PC-3 (cell line): ENCODE data around the gene SLC25A21. TPM values are rescaled to one million over a fixed set of nuclear protein-coding genes. Genes with fewer than 3 reads are reported as not detected.

Source experiments
- ATAC-seq: fragments of 200-7000 bp; cut with Tn5 transposase; 2 replicates; pipeline ENCODE4 v1.9.1; 2020; ENCODE audit warnings: mild to moderate bottlenecking, moderate library complexity
- BruUV-seq: library from RNA; stranded (reverse); fragments of 400-500 nt; replicated peaks from 2 replicates; lab custom pipeline; 2021; lab: Mats Ljungman, UMichigan
- CTCF ChIA-PET: fragments of 300-600 bp; sonication (Branson Sonifier 250); formaldehyde crosslinking; loops from one replicate; lab custom pipeline; 2022; ENCODE audit warnings: antibody characterized with exemption; lab: Charles Lee
- POLR2A ChIA-PET: fragments of 300-600 bp; sonication (Branson Sonifier 250); formaldehyde crosslinking; loops from one replicate; lab custom pipeline; 2022; ENCODE audit warnings: antibody characterized with exemption; ENCODE audit not compliant: unreplicated experiment; lab: Charles Lee
- DNase-seq: peaks from one replicate; pipeline ENCODE4 v3.0.0-alpha.2; 2015
- H2AFZ ChIP-seq: fragments of 300-600 bp; sonication (generic); 2 replicates; pipeline ENCODE4 v1.6.0; 2016; ENCODE audit warnings: antibody characterized with exemption, low read length
- H3F3A ChIP-seq: fragments of 300-600 bp; sonication (generic); one replicate; pipeline ENCODE4 v1.6.0; 2017; ENCODE audit warnings: antibody characterized with exemption, low read length, control low read depth, mild to moderate bottlenecking; ENCODE audit not compliant: unreplicated experiment
- H3K27ac ChIP-seq: fragments of 300-600 bp; sonication (generic); 2 replicates; pipeline ENCODE4 v1.5.1; 2016; ENCODE audit warnings: mild to moderate bottlenecking, low read length
- H3K27me3 ChIP-seq: fragments of 300-600 bp; sonication (generic); 2 replicates; pipeline ENCODE4 v1.6.1; 2016; ENCODE audit warnings: low read length, mixed read lengths
- H3K36me3 ChIP-seq: fragments of 300-600 bp; sonication (generic); 2 replicates; pipeline ENCODE4 v1.6.1; 2016; ENCODE audit warnings: low read depth, mixed run types, low read length, mixed read lengths
- H3K4me1 ChIP-seq: fragments of 300-600 bp; sonication (generic); 2 replicates; pipeline ENCODE4 v1.5.1; 2016; ENCODE audit warnings: low read length; ENCODE audit not compliant: insufficient read depth
- H3K4me2 ChIP-seq: fragments of 300-600 bp; sonication (generic); 2 replicates; pipeline ENCODE4 v1.6.0; 2016; ENCODE audit warnings: low read length
- H3K4me3 ChIP-seq: fragments of 300-600 bp; sonication (generic); 2 replicates; pipeline ENCODE4 v1.5.1; 2016; ENCODE audit warnings: mild to moderate bottlenecking, low read length, mixed read lengths
- H3K79me2 ChIP-seq: fragments of 300-600 bp; sonication (generic); 2 replicates; pipeline ENCODE4 v1.6.1; 2017; ENCODE audit warnings: low read length, mixed read lengths
- H3K9ac ChIP-seq: fragments of 300-600 bp; sonication (generic); 2 replicates; pipeline ENCODE4 v1.6.0; 2016; ENCODE audit warnings: mild to moderate bottlenecking, low read length
- H3K9me2 ChIP-seq: fragments of 300-600 bp; sonication (generic); replicated peaks from 2 replicates; pipeline ENCODE4 v1.6.1; 2016; ENCODE audit warnings: mixed run types, low read length, mixed read lengths
- H3K9me3 ChIP-seq: fragments of 300-600 bp; sonication (generic); 2 replicates; pipeline ENCODE4 v1.6.1; 2016; ENCODE audit warnings: low read length, mixed read lengths
- H4K20me1 ChIP-seq: fragments of 300-600 bp; sonication (generic); 2 replicates; pipeline ENCODE4 v1.6.1; 2016; ENCODE audit warnings: low read length, mixed read lengths
- CTCF ChIP-seq: fragments of 300-600 bp; sonication (generic); conservative IDR thresholded peaks from 2 replicates; pipeline ENCODE4 v1.5.1; 2017; ENCODE audit warnings: antibody characterized with exemption, low read depth, mild to moderate bottlenecking, low read length
- EZH2 ChIP-seq: fragments of 300-600 bp; sonication (generic); IDR thresholded peaks from one replicate; pipeline ENCODE4 v1.6.1; 2017; ENCODE audit warnings: antibody characterized with exemption, mild to moderate bottlenecking, low read length; ENCODE audit not compliant: unreplicated experiment
- EZH2phosphoT487 ChIP-seq: fragments of 300-600 bp; sonication (generic); IDR thresholded peaks from 2 replicates; pipeline ENCODE4 v1.6.1; 2018; ENCODE audit warnings: mild to moderate bottlenecking, antibody characterized with exemption, low read length, borderline replicate concordance
- intact Hi-C: fragments of 100-400 bp; cut with micrococcal nuclease; formaldehyde crosslinking; loops from 2 replicates; pipeline ENCODE4 v1.9.0; 2023
- total RNA-seq: library from RNA; depleted of rRNA; stranded (reverse); fragments of >200 nt; gene quantifications from 2 replicates; pipeline ENCODE4 v1.2.3, GENCODE V29; 2014

SLC25A21 gene
- total RNA-seq, 1 experiment from 2014 or later = 0.87 TPM

GRCh38 chr14:36690311-36691040, 481.9 kb downstream of the SLC25A21 start:
- intact Hi-C loops = no loop called here
- H2AFZ ChIP-seq = no peak overlapping the region
- CTCF ChIA-PET = interaction anchor here (1.1 kb wide), 2 partner anchors 251 to 427 kb away, joined by 3 read pairs; no protein-coding TSS in a partner anchor
- no peaks in the 10 kb centered on the region for H3K9me3 ChIP-seq
- BruUV-seq = no TSS peak
- peak; percentile 84 for ATAC-seq
- peak overlapping the region; percentile 36; the same call in 1 of the 2 replicates for H3K4me3 ChIP-seq
- DNase-seq = peak; percentile 86
- no peaks in the 10 kb centered on the region for H3K36me3 ChIP-seq
- no peaks in the 10 kb centered on the region for H4K20me1 ChIP-seq
- no peak for TF ChIP-seq CTCF
- TF ChIP-seq EZH2 = no peak
- no peak for TF ChIP-seq EZH2phosphoT487
- POLR2A ChIA-PET = interaction anchor here (0.5 kb wide), 1 partner anchor 21 kb away, joined by 3 read pairs; no protein-coding TSS in a partner anchor
- no peaks in the 10 kb centered on the region for H3K79me2 ChIP-seq
- no peaks in the 10 kb centered on the region for H3K9me2 ChIP-seq
- H3K9ac ChIP-seq = no peak overlapping the region
- peak overlapping the region; percentile 67 for H3K27ac ChIP-seq
- peak overlapping the region; percentile 61 for H3K4me2 ChIP-seq
- H3K27me3 ChIP-seq = no peaks in the 10 kb centered on the region
- H3K4me1 ChIP-seq = peaks cover 32% of the 10 kb centered on the region
- peaks cover 11% of the 10 kb centered on the region for H3F3A ChIP-seq

- DNase-seq (no peak), ATAC-seq (no peak)
- H3F3A ChIP-seq = peaks cover 4% of the 10 kb centered on the region
- H3K4me1 ChIP-seq = peaks cover 42% of the 10 kb centered on the region
- no peaks in the 10 kb centered on the region for H3K9me3 ChIP-seq
- intact Hi-C loops = loop anchor here (5.0 kb wide), 1 partner anchor 62 kb away; no protein-coding TSS in a partner anchor
- H3K27me3 ChIP-seq = no peaks in the 10 kb centered on the region
- no peaks in the 10 kb centered on the region for H4K20me1 ChIP-seq
- no peaks in the 10 kb centered on the region for H3K9me2 ChIP-seq
- no peak overlapping the region for H3K27ac ChIP-seq
- no peak overlapping the region for H3K4me2 ChIP-seq
- no peak overlapping the region for H2AFZ ChIP-seq
- TF ChIP-seq EZH2phosphoT487 = no peak
- no peak for TF ChIP-seq CTCF
- no peak for TF ChIP-seq EZH2
- H3K36me3 ChIP-seq = no peaks in the 10 kb centered on the region
- ChIA-PET CTCF (no interaction called here), POLR2A (interaction anchor here (0.6 kb wide), 1 partner anchor 15 kb away, joined by 3 read pairs; no protein-coding TSS in a partner anchor)
- H3K9ac ChIP-seq = no peak overlapping the region
- H3K79me2 ChIP-seq = no peaks in the 10 kb centered on the region
- no TSS peak for BruUV-seq
- H3K4me3 ChIP-seq = no peak overlapping the region
Observed at GRCh38 chr14:36684946-36685345, 487.5 kb downstream of the SLC25A21 start.
